AG09319 (cell line): Measurements from ENCODE around the gene GNAQ.

Experiments
- DNase-seq: peaks from one replicate; pipeline ENCODE4 v3.0.0-alpha.2; 2010; ENCODE audit warnings: low read depth; ENCODE audit errors: extremely low read depth
- CTCF ChIP-seq: IDR thresholded peaks from 2 replicates; pipeline ENCODE4 v1.5.1; 2011; ENCODE audit warnings: low read depth, mild to moderate bottlenecking, inconsistent platforms, low read length, moderate library complexity

The GNAQ gene

DNA sequence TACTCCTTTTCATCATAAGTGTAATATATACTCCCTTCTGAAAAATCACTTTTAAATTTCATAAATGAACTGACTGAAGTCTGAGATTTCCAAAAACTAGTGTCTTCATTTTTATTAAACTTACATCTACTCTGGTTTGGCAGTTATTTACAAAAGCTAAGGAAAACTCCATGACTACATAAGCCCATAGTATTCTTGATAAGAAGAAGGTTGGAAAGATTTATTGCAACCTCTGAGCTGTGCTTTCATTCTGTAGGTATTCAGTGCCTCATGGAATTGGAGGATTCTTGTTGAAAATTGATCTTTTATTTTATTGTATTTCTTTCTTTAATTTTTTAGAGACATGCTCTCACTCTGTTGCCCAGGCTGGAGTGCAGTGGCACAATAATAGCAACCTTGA is 41.7 kb downstream of the GNAQ start:
- no peak for DNase-seq
- no peak for TF ChIP-seq CTCF

DNA sequence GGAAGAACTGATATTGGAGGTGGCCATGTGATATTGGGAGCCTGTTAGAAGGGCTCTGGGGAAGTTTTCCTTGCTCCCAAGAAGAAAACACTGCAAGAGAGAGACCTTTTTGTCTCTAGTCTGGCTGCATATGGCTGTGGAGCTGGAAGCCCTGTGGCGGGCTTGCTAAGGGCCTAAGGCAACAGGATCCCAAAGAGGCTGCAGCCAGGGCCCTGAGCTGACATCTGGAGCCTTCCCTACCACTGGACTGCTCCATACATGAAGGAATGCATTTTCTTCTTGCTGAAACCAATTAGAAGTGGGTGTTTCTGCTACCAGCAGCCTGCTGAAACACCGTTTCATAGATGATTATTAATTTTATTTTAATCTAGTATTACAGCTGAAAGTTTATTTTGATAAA is 42.2 kb downstream of the GNAQ start:
- TF ChIP-seq CTCF: no peak
- no peak for DNase-seq

DNA sequence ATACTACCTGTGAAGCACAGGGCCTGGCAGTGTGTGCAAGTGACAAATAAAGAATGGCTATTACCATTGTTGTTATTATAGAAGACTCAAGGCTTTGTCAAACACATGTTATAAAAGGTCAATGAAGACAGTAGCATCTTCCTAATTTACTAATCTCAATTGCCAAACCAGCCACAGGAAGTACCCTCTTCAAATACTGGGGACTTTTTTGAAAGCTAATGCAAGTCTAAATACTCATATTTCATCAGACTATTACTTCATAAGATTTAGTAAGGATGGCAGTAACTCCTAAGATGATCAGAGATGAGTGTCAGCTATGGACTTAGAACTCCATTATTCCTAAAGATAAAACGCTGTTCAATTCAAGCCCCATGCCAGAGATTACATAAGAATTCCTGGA is 43.0 kb downstream of the GNAQ start:
- TF ChIP-seq CTCF: no peak
- no peak for DNase-seq

DNA sequence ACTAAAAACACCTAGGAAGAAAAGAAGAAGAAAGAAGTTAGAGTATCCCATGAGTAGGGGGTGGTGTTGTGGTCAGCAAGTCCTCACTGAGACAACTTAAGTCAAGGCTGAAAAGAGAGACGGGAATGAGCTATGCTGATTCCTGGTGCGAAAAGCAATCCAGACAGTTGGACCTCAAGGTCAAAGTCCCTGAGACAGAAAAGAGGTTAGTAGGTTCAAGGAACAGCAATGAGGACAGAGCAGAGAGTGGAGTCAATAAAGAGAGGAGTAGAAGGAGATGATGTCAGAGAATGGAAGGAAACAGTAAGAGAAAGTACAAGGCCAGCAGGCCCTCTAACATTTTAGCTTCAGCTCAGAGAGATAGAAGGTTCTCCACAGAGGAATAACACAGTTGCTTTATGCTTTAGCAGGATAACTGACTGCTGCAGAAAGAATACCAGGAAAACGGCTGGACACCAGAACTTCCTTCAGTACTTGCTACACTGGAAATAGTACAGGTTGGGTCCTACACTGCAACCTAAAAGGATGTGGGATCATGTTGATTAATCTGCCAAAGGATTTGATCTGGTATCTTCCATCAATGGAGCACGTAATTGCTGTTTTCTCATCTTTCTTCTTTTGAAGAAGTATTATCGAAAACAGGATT is 43.6 kb downstream of the GNAQ start:
- TF ChIP-seq CTCF: no peak
- DNase-seq: no peak

DNA sequence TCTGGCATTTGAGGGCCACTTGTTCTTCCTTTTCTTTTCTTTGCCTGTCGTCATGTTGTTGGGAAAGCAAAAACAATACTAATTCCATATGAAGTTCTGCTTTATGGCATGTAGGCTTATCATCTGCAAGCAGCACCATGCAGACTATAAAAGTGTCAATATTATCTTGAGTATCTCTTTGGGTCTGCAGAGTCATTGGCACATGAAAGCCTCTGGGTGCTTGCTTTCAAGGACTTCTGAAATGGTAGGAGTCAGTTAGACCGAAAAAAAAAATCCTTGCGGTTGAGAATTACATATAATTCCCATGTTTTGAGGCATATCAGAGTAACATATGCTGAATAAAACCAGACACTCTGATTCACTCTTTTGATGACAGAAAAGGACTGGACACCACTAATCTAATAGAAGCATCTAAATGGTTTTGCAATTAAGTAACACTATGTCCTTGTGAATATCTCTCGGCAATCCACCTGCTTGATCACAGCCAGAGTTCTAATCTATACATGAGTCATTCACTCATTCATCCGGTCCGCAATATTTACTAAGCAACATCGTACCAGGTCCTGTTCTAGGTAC is 44.4 kb downstream of the GNAQ start:
- DNase-seq: no peak
- TF ChIP-seq CTCF: no peak

DNA sequence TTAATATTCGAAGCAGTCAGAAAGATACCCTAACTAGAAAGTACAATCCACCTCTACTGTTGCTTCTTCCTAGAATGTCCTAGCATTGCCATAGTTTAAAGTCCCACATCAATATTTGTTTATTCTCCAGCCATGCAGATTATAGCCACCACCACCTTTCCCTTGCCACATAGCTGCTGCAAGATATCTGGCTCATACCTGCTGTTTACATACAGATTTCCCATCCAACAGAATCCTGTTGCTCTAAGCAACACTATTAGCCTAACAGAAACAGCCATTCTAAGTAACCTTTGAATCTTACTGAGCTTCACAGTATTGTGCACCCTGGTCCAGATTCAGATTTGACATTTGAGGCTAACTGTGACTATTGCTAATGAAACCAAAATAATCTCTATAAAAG is 45.6 kb downstream of the GNAQ start:
- no peak for DNase-seq

GRCh38 chr9:77983320-77983662 is 48.3 kb downstream of the GNAQ start:
- TF ChIP-seq CTCF: no peak

More for the DNA sequence above, 45.6 kb downstream of the GNAQ start:
- no peak for TF ChIP-seq CTCF

More at GRCh38 chr9:77983320-77983662, 48.3 kb downstream of the GNAQ start:
- DNase-seq: no peak
